Activated gamma-delta T cell (primary cell): ENCODE results near the gene MRPL34.

Source experiments
- DNase-seq: peaks from one replicate; lab custom pipeline; 2025; lab: John Stamatoyannopoulos, UW

Gene MRPL34

DNA sequence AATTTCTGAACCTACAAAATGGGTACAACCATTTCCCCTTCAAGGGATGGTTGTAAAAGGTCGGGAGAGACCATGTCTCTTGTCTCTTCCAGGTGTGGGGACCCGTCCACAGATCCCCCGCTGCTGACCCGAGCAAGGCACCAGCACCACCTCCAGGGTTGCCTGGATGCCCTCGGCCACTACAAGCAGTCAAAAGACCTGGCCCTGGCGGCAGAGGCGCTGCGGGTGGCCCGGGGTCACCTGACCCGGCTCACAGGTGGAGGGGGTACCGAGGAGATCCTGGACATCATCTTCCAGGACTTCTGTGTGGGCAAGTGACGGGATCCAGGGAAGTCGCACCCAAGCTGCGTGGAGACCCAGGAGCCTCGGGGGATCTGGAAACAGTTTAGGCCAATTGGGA is 35.7 kb downstream of the MRPL34 start:
- DNase-seq, result no peak

DNA sequence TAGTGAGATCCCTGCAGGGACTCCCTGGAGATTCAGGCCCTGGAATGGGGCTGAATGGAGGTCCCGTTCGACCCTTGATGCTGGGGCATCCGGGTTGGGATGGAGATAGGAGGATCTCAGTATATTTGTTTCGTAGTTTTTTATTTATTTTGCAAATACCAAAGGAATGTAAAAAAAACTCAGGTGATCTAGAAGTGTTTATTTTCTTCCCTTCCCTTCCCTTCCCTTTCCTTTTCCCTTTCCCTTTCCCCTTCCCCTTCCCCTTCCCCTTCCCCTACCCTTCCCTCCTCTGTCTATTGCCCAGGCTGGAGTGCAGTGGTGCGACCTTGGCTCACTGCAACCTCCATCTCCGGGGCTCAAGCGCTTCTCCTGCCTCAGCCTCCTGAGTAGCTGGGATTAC is 36.2 kb downstream of the MRPL34 start:
- DNase-seq, result no peak

DNA sequence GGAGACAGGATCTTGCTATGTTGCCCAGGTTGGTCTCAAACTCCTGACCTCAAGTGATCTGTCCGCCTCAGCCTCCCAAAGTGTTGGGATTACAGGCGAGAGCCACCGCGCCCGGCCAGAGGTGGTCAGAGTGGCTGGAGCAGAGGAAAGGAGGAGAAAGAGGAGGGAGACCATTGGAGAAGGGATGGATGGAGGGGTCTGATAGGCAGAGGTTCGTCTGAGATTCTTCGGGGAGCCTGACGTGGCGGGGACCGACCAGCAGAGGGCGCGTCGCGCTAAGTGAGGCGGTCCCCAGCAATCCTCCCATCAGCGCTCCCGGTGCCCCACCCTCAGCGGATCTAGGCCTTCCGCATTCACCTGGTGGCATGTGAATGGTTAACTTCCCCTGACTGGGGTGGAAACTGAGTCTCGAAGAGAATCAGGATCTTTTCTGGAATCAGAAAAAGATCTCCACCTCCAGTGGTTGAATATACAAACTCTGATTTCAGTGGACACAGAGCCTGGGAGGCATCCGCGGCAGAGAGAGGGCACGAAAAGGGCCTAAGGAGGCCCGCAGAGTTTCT is 40.5 kb downstream of the MRPL34 start:
- DNase-seq, result no peak

DNA sequence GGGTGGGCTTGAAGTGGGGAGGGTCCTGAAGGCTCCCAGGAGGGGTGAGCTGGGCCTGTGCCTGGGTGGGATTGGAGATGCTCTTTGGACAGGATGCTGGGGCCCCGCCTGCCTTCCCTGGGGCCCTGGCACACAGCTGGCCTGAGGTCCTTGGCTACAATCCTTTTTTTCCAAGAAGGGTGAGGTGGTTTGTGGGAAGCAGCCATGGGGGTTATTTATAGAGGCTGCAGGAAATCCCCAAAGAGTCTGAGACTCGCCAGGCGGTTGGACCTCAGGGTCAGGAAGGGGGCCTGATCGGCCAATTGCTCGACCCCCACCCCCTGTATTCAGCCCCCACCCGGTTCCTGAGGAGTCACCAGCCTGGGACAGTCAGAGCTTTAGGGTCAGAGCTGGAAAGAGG is 41.7 kb downstream of the MRPL34 start:
- DNase-seq, result no peak

DNA sequence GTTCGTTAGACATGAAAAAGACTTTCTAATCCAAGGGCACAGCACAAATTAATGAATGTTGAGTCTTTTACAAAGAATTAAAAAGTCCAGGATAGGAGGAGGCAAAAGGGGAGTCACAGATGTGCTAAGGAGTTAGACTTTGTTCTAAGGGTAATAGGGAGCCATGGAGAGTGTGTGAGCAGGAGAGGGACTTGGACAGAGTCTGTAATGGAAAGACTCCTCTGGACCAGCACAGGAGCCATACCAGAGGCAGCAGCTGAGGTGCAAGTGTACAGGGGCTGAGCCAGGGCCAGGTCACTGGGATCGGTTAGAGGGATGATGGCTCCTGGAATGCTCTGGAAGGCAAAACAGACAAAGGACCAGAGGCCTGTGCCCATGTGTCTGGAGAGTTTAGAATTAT is 42.2 kb downstream of the MRPL34 start:
- DNase-seq, result no peak

DNA sequence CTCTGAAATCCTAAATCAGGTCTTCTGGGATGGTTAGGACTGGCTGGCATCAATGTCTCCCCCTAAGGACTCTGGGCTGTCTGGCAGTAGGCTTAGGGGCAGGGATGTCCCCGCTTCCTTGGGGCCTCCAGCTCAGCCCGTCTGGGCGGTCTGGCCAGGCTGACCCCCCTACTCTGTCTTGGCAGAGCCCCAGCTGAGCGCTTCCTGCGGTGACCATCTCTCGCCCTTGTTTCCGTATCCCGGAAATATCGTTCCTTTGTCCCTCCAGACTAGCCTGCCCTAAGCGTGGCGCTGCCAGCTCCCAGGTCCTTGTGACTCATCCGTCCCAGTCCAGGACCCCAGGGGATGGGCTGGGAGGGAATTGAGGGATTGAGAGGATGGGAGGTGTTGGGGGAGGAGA is 43.0 kb downstream of the MRPL34 start:
- no peak for DNase-seq

DNA sequence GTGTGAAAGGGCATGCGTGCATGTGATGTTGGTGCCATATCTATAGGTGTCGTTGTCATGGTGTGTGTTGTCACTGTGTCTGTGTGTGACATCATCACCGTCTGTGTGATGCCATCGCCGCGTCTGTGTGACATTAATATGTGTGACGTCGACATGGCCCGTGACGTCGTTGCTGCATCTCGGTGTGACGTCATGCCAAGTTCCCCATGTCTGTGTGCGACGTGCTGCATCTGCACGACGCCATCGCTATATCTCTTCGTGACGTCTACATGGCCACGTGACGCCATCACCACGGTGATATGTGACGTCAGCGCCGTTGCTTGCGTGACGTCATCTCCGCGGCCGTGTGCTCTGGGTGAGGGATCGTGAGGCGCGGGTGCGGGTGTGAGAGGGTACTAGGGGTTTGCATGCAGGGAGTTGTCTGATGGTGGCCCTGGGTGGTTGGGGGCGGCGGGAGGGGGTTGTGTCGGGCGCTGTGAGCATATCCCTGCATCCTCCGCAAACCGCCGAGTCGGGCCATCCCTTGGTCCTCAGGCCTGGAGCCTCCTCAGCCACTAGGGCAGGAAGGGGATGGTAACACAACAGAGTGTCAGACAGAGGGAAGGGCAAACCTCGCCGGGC is 46.3 kb downstream of the MRPL34 start:
- DNase-seq, result no peak

DNA sequence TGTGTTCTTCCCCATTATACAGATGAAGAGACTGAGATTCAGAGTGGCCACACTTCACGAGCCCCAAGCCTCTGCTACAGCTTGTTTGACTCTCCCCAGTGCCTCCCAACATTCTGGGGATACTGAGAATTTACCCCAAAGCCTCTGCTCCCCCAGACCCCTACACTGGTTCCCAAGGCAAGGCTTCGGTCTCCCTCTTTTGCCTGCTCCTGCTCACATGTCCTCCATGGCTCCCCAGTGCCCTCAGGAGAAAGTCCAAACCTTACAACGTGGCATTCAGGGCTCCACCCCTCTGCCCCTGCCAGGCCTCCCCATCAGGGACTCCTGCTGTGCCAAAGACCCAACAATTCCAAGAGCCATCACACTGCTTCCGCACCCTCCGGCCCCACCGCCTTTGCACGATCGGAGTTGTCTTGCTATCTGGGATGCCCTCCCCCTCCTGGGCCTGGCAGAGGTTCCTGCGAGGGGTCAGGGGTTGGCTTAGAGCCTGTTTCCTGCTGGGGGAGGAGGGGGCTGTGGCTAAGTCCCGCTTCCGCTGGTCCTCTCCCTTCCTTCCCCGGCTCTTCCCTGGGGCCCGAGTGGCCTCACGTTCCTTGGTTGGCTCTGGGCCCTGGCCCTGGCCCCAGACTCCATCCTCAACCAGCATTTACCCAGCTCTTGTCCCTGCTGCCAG is 47.1 kb downstream of the MRPL34 start:
- DNase-seq, result no peak

DNA sequence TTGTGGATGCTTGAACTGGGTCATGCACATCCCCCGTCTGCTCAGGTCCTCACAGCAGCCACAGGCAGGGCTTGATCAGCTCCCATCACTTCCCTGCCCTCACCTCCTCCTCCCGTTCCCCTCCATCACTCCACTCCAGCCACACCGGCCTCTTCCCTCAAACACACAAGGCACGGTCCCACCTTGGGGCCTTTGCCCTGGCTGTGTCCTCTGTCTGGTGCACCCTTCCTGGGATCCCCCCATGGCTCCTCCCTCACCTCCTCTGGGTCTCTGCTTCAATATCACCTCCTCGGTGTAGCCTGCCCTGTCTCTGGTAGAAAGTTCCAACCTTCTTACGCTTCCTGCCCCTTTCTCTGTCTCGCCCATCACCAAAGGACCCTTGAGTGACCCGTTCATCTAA is 47.7 kb downstream of the MRPL34 start:
- no peak for DNase-seq
